Measurements from ENCODE around the gene SET.

DNA sequence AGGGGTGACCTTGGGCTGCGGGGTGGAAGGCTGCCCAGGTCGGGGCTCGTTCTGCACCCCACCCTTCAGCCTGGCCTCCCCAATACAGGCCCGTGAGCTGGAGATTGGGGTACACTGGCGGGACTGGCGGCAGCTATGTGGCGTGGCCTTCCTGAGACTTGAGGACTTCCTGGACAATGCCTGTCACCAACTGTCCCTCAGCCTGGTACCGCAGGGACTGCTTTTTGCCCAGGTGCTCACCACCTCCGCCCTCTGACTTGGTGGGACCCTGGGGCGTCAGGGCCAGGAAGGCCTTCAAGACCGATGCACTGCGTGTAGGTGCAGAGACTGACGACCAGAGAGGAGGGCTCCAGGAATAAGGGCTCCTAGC is 24.4 kb downstream of the SET start:
- TF ChIP-seq GATA3 (IDR thresholded peaks at IDR 0.05; ENCODE audit: low read depth, low read length) (no peak), GATA2 (IDR thresholded peaks at IDR 0.05; ENCODE audit: low read depth, low read length) (no peak)

Data from SH-SY5Y (cell line).